Measurements from ENCODE around the gene ZNF544.
"Not testable (repeated sequence)": the region's sequence is repeated elsewhere in the genome, so short reads cannot be mapped to it uniquely, and the experiment has no call there.

The ZNF544 gene

GRCh38 chr19:58300620-58301019, 71.9 kb downstream of the ZNF544 start:
- no peak for DNase-seq (ENCODE audit: low read depth)
- no peak overlapping the region for H3K4me3 ChIP-seq (ENCODE audit: low read depth, low read length)
- TF ChIP-seq CTCF (IDR thresholded peaks at IDR 0.05; ENCODE audit: low read depth, low read length, missing control alignments): no peak

- no peak overlapping the region for H3K4me3 ChIP-seq (ENCODE audit: low read depth, low read length)
- DNase-seq (ENCODE audit: low read depth): no peak
- TF ChIP-seq CTCF (IDR thresholded peaks at IDR 0.05; ENCODE audit: low read depth, low read length, missing control alignments): no peak
Observed at GRCh38 chr19:58304255-58304654, 75.5 kb downstream of the ZNF544 start.

- no peak for DNase-seq (ENCODE audit: low read depth)
- no peak for TF ChIP-seq CTCF (IDR thresholded peaks at IDR 0.05; ENCODE audit: low read depth, low read length, missing control alignments)
- H3K4me3 ChIP-seq (ENCODE audit: low read depth, low read length): peak overlapping the region; percentile 65
Observed at GRCh38 chr19:58304748-58305064, 76.0 kb downstream of the ZNF544 start.

GRCh38 chr19:58305065-58305931, 76.6 kb downstream of the ZNF544 start, which contains the start of gene ERVK3-1:
ERVK3-1 (plus strand) TSS chr19:58305377; CDS start chr19:58312169, 6,792 bp downstream.
- no peak for TF ChIP-seq CTCF (IDR thresholded peaks at IDR 0.05; ENCODE audit: low read depth, low read length, missing control alignments)
- peak; percentile 96 for DNase-seq (ENCODE audit: low read depth)
- H3K4me3 ChIP-seq (ENCODE audit: low read depth, low read length): peak within 1 kb of the TSS; percentile 65

GRCh38 chr19:58305932-58306323, 77.2 kb downstream of the ZNF544 start:
- TF ChIP-seq CTCF (IDR thresholded peaks at IDR 0.05; ENCODE audit: low read depth, low read length, missing control alignments): no peak
- no peak for DNase-seq (ENCODE audit: low read depth)
- H3K4me3 ChIP-seq (ENCODE audit: low read depth, low read length): peak overlapping the region; percentile 65

GRCh38 chr19:58307736-58308135, 79.0 kb downstream of the ZNF544 start:
- TF ChIP-seq CTCF (IDR thresholded peaks at IDR 0.05; ENCODE audit: low read depth, low read length, missing control alignments): no peak
- no peak overlapping the region for H3K4me3 ChIP-seq (ENCODE audit: low read depth, low read length)
- DNase-seq (ENCODE audit: low read depth): no peak

GRCh38 chr19:58310685-58311084, 82.0 kb downstream of the ZNF544 start:
- DNase-seq (ENCODE audit: low read depth); H3K4me3 ChIP-seq (ENCODE audit: low read depth, low read length): not testable (repeated sequence)
